C4-2B (cell line): ENCODE data around the gene KLC4.

ENCODE experiments used
- ZFX ChIP-seq: fragments of 450-650 bp; IDR thresholded peaks from 2 replicates; pipeline ENCODE4 v1.6.1; 2017
- TF ChIP-seq, protein P1 (sequence below): fragments of 450-650 bp; conservative IDR thresholded peaks from 2 replicates; pipeline ENCODE4 v1.5.1; 2017; ENCODE audit warnings: mild to moderate bottlenecking

DNA sequence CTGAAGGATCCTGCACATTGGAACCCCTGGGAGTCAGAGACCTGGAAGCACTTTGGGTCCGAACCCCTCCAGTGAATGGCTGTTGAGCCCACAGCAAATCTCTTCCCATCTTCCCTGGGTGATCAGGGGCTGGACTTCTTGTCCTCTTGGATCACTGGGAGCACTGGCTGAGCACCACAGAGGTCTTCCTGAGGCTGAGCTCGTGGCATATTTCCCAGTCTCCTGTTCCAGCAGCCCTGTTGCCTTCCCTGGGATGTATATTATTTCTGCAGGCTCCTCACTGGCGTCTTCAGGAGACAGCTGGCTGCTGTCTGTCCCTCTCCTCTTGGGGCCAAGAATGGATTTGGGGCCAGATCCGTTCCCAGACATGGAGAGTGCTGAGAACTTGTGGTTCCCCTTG is 60.1 kb downstream of the KLC4 start:
- TF ChIP-seq, protein P1, sequence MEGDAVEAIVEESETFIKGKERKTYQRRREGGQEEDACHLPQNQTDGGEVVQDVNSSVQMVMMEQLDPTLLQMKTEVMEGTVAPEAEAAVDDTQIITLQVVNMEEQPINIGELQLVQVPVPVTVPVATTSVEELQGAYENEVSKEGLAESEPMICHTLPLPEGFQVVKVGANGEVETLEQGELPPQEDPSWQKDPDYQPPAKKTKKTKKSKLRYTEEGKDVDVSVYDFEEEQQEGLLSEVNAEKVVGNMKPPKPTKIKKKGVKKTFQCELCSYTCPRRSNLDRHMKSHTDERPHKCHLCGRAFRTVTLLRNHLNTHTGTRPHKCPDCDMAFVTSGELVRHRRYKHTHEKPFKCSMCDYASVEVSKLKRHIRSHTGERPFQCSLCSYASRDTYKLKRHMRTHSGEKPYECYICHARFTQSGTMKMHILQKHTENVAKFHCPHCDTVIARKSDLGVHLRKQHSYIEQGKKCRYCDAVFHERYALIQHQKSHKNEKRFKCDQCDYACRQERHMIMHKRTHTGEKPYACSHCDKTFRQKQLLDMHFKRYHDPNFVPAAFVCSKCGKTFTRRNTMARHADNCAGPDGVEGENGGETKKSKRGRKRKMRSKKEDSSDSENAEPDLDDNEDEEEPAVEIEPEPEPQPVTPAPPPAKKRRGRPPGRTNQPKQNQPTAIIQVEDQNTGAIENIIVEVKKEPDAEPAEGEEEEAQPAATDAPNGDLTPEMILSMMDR, result no peak
- no peak for TF ChIP-seq ZFX
